SU-DHL-6 (cell line): ENCODE measurements around the gene TK1.

Source experiments
- H2AFZ ChIP-seq: fragments of 200-600 bp; sonication (generic); 2 replicates; pipeline ENCODE4 v1.6.1; 2014; ENCODE audit warnings: low read depth, mild to moderate bottlenecking, moderate library complexity, mixed read lengths, antibody characterized with exemption, low read length; ENCODE audit not compliant: severe bottlenecking
- H3F3A ChIP-seq: fragments of 200-600 bp; shearing (Covaris generic); 2 replicates; pipeline ENCODE4 v1.6.0; 2016; ENCODE audit warnings: antibody characterized with exemption, mild to moderate bottlenecking; ENCODE audit not compliant: insufficient read depth
- H3K27ac ChIP-seq: fragments of 200-600 bp; sonication (generic); 2 replicates; pipeline ENCODE4 v1.5.1; 2016; ENCODE audit warnings: low read depth, mild to moderate bottlenecking, low read length, moderate library complexity, mixed read lengths
- H3K27me3 ChIP-seq: fragments of 200-600 bp; sonication (generic), shearing (Covaris generic); 2 replicates; pipeline ENCODE4 v1.6.0; 2014; ENCODE audit warnings: mild to moderate bottlenecking, low read length
- H3K36me3 ChIP-seq: fragments of 200-600 bp; sonication (generic); 2 replicates; pipeline ENCODE4 v1.6.1; 2014; ENCODE audit warnings: mild to moderate bottlenecking, low read length, mixed read lengths
- H3K4me2 ChIP-seq: fragments of 300-600, 200-600 bp; shearing (Covaris generic), sonication (generic); 2 replicates; pipeline ENCODE4 v1.6.0; 2014; ENCODE audit warnings: low read length, low read depth, mild to moderate bottlenecking; ENCODE audit not compliant: poor library complexity, severe bottlenecking
- H3K4me3 ChIP-seq: fragments of 200-600 bp; sonication (generic); 2 replicates; pipeline ENCODE4 v1.5.1; 2014; ENCODE audit warnings: antibody characterized with exemption, low read length, mild to moderate bottlenecking, mixed read lengths; ENCODE audit not compliant: insufficient read depth, poor library complexity, severe bottlenecking
- H3K79me2 ChIP-seq: fragments of 200-600 bp; sonication (generic); 2 replicates; pipeline ENCODE4 v1.6.1; 2014; ENCODE audit warnings: mild to moderate bottlenecking, low read length, moderate library complexity; ENCODE audit not compliant: insufficient read depth
- H3K9ac ChIP-seq: fragments of 200-600 bp; sonication (generic); 2 replicates; pipeline ENCODE4 v1.7.0; 2014; ENCODE audit warnings: mild to moderate bottlenecking, low read length
- H3K9me2 ChIP-seq: fragments of 200-600 bp; sonication (generic); replicated peaks from 2 replicates; pipeline ENCODE4 v1.6.1; 2014; ENCODE audit warnings: low read length; ENCODE audit not compliant: insufficient read depth
- H3K9me3 ChIP-seq: fragments of 200-600 bp; sonication (generic); 2 replicates; pipeline ENCODE4 v1.6.1; 2014; ENCODE audit warnings: low read length, mixed read lengths; ENCODE audit not compliant: insufficient read depth
- H4K20me1 ChIP-seq: fragments of 200-600 bp; sonication (generic); 2 replicates; pipeline ENCODE4 v1.6.1; 2014; ENCODE audit warnings: low read depth, mild to moderate bottlenecking, antibody characterized with exemption, low read length, moderate library complexity, mixed read lengths
- CTCF ChIP-seq: fragments of 200-600 bp; sonication (generic); IDR thresholded peaks from one replicate; pipeline ENCODE4 v1.5.1; 2017; ENCODE audit warnings: antibody characterized with exemption, mild to moderate bottlenecking, low read length, moderate library complexity; ENCODE audit not compliant: insufficient read depth, poor library complexity, severe bottlenecking
- EZH2phosphoT487 ChIP-seq: fragments of 200-600 bp; sonication (generic), shearing (Covaris generic); conservative IDR thresholded peaks from 2 replicates; pipeline ENCODE4 v1.6.1; 2018; ENCODE audit warnings: mild to moderate bottlenecking, antibody characterized with exemption, low read length, moderate library complexity, mixed read lengths

Gene TK1

GRCh38 chr17:78130090-78130436 lies 56.8 kb downstream of the TK1 start:
- Histone ChIP-seq H3K9me3 (no peaks in the 10 kb centered on the region), H3K36me3 (no peaks in the 10 kb centered on the region; the same call in 1 of the 2 replicates), H3K79me2 (peaks cover 45% of the 10 kb centered on the region), H3F3A (peaks cover 47% of the 10 kb centered on the region), H4K20me1 (no peaks in the 10 kb centered on the region), H3K27ac (peak overlapping the region; percentile 95), H3K9ac (peak overlapping the region; percentile 87), H3K9me2 (no peaks in the 10 kb centered on the region), H3K27me3 (no peaks in the 10 kb centered on the region), H2AFZ (no peak overlapping the region), H3K4me2 (peak overlapping the region; percentile 85), H3K4me3 (peak overlapping the region; percentile 78)
- no peak for TF ChIP-seq CTCF
- no peak for TF ChIP-seq EZH2phosphoT487

GRCh38 chr17:78129351-78130089 lies 57.3 kb downstream of the TK1 start:
- no peaks in the 10 kb centered on the region; the same call in 1 of the 2 replicates for H3K36me3 ChIP-seq
- H3K4me3 ChIP-seq = peak overlapping the region; percentile 78
- H3K9ac ChIP-seq = peak overlapping the region; percentile 87
- H2AFZ ChIP-seq = no peak overlapping the region
- peak overlapping the region; percentile 95 for H3K27ac ChIP-seq
- H3F3A ChIP-seq = peaks cover 47% of the 10 kb centered on the region
- H4K20me1 ChIP-seq = no peaks in the 10 kb centered on the region
- H3K9me2 ChIP-seq = no peaks in the 10 kb centered on the region
- no peaks in the 10 kb centered on the region for H3K9me3 ChIP-seq
- peaks cover 45% of the 10 kb centered on the region for H3K79me2 ChIP-seq
- TF ChIP-seq EZH2phosphoT487 (no peak), CTCF (no peak)
- H3K4me2 ChIP-seq = peak overlapping the region; percentile 85
- no peaks in the 10 kb centered on the region for H3K27me3 ChIP-seq

GRCh38 chr17:78128551-78129350 lies 58.1 kb downstream of the TK1 start, which contains the start of gene TMC6:
Gene TMC6 (minus strand): TSS chr17:78128755. CDS start chr17:78126832, 1,923 bp downstream.
- Histone ChIP-seq H3K9ac (peak within 1 kb of the TSS; percentile 93), H3K9me2 (no peaks in the 10 kb centered on the region), H3K27ac (peak within 1 kb of the TSS; percentile 95), H3K79me2 (peaks cover 45% of the 10 kb centered on the region), H3K36me3 (no peaks in the 10 kb centered on the region; the same call in 1 of the 2 replicates), H3K4me3 (peak within 1 kb of the TSS; percentile 78), H3K27me3 (no peaks in the 10 kb centered on the region), H3K4me2 (peak within 1 kb of the TSS; percentile 90), H3K9me3 (no peaks in the 10 kb centered on the region), H2AFZ (no peak within 1 kb of the TSS), H3F3A (peaks cover 47% of the 10 kb centered on the region), H4K20me1 (no peaks in the 10 kb centered on the region)
- TF ChIP-seq CTCF (no peak), EZH2phosphoT487 (no peak)
